GM19455 (cell line): Measurements from ENCODE around the gene MYO7B.

ENCODE experiments used
- ATAC-seq: cut with Tn5 transposase; IDR thresholded peaks from one replicate; pipeline ENCODE4 v1.9.1; 2021; ENCODE audit not compliant: unreplicated experiment

Gene MYO7B

DNA sequence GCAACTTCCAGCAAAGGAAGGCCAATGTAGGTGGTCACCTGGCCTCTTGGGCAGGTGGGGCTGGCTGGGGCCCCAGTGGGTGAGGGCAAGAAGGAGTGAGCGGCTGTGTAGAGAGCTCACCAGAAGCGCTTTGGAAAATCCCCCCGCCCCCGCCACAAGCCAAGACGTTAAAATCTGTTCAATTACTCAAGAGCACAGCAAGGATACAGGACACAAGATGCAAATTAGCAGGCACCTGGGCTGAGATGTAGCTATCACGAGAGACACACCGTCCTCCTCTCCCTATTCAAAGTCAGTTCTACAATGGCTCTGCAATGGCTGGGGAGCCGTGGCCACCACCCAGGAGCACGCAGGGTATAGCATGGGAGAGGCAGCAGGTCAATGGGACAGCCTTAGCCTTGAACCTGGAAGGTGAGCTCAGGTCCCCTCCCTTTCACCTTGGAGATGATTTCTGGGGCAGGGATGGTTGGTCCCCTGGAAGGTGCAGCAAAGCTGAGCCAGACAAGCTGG is 72.0 kb downstream of the MYO7B start:
- no peak for ATAC-seq

DNA sequence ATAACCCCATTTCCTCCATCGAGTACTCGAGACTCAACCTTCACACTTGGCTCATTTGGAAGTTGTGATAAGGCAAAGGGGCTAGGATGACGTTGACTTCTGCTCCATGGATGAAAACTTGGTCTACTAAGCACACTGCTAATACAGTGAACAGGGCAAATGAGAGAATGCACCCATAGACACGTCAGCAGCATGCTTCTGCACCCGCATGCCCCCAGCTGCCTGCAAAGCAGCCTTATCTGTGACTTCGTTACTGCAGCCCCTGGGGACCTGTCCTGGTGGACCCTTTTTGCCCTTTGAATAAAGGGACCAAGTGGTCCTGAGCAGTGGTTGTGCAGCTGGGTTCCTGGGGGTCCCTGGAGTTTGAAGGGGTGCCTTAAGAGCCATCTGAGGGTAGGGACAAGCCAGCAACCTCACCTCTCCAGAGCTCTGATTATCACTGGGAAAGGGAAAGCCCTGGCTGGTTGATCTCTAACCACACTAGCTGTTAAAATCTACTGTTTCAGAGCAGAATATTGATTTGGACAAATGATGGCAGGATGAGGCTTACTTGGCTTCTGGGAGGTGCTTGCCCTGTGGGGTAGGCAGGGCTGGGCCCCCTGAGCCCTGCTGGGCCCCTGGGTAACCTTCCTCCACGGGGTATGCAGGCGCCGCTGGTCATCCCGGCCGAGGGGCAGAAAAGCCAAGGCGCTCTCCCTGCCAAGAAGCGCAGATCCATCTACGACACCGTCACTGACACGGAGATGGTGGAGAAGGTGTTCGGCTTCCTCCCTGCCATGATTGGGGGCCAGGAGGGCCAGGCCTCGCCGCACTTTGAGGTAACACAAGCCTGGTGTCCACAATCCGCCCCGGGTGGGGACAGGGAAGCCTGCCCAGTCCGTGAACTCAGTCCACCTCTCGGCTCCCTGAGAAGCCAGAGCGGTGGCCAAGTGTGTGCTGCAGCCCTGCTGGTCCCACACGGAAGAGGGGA is 72.9 kb downstream of the MYO7B start:
- ATAC-seq: no peak

DNA sequence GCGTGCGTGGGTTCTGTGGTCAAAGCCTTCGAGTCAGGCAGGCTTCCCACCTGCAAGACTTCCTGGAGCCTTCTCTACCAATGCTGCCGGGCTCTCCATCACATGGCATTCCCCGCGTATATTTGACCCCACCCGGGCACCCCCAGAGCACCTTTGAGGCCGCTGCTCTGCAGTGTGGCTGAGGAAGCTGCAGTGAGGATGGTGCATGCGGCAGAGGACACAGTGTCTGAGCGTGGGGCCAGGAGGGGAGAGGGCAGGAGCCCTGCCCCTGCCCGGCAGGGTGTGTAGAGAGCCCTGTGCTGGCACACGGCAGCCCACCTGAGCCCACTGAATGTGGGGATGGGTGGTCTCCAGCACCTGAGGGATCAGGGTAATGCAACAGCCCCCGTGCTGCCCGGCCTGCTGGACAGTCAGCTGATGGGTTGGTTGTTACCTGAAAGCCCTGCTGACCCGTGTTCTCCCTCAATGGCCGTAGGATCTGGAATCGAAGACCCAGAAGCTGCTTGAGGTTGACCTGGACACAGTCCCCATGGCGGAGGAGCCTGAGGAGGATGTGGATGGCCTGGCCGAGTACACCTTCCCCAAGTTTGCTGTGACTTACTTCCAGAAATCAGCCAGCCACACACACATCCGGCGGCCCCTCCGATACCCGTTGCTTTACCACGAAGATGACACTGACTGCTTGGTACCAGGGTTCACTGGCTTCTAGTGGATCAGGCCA is 73.7 kb downstream of the MYO7B start:
- no peak for ATAC-seq

DNA sequence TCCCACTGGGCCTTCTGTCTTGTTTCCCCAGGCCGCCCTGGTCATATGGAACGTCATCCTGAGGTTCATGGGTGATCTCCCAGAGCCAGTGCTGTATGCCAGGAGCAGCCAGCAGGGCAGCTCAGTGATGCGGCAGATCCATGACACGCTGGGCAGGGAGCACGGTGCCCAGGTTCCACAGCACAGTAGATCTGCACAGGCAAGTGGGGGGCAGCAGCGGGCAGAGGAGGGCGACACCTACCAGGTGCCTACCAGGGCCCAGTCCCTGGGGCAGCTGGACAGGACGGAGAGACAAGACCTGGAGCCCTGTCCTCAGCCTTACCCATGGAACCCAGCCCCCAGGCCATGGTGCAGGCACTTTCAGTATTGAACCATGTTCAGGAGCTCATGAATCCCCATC is 74.3 kb downstream of the MYO7B start:
- ATAC-seq: no peak

DNA sequence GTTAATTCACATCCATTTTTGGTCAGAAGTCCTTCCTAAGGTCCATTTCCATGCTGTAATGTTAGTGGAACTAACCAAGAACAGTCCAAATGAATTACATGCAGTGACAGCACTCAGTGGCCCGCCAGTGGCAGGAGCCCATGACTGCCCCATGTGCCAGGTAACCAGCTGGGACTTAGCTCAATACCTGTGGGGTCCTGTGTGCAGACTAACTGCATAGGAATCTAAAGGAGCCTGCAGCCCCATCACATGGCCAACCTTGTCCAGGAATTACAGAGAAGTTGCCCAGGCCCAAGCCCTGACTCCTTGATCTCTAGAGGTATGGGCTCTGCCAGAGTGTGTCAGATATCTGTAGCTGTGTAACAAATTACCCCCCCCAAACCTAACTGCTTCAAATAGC is 75.1 kb downstream of the MYO7B start:
- no peak for ATAC-seq

DNA sequence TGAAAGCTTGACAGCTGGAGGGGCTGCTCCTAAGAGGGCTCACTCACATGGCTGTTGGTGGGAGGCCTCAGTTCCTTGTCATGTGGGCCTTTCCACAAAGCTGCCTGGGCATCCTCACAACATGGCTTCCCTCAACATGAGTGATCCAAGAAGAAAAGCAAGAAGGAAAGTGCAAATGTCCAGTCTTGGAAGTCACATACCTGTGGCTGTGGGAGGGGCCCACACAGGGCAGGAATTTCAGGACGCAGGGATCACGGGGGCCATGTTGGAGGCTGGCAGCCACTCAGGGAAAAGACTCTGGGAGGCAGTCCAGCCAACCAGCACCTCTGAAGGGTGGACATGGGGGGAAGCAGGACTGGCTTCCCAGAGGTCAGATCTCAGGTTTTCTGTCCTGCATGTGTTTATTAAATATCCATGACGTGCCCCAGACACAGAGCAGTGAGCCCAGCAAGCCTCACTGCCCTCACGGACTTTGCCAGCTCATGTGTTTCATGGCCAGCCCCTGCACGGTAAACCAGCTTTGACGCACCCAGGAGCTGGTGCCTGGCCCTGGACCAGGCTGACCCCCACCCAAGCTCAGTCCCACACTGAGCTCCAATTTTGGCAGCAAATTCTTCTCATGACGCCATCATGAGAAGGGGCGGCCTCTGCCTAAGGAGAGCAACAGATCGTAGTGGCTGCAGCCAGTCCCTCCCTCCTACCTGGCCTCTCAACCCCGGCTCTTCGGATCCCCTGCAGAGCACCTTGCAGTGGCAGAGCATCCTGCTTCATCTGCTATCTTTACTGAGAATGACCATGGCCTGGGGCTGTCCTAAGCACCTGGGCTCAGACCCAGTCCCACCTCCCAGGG is 75.8 kb downstream of the MYO7B start:
- no peak for ATAC-seq

DNA sequence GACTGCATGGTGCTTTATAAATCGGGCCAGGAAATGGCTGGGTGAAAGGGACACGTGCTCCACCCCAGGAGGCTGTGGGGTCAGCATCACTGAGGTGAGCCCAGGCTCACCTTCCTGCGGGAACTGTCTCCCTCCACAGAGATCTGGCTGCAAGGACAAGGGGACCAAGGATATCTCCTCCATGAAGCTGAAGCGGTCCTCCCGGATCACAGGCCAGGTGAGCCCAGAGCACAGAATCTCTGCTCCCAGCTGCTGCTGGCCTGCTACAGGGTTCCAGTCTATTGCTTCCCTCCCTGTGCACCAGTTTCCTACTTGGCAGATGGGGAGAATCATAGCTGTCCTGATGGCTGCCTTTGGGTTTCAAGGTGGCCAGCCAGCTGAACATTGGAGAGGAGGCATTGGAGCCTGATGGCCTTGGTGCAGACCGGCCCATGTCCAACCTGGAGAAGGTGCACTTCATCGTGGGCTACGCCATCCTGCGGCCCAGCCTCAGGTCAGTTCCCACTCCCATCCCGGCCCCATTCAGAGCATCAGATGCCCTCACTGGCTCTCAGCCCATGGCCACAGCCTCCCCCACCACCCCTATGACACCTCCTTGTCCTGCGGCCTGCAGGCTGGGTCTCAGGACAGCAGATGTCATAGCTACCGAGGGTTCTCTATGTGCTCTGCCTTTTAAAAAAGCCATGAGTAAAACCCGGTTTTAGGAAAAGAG is 76.8 kb downstream of the MYO7B start:
- no peak for ATAC-seq

DNA sequence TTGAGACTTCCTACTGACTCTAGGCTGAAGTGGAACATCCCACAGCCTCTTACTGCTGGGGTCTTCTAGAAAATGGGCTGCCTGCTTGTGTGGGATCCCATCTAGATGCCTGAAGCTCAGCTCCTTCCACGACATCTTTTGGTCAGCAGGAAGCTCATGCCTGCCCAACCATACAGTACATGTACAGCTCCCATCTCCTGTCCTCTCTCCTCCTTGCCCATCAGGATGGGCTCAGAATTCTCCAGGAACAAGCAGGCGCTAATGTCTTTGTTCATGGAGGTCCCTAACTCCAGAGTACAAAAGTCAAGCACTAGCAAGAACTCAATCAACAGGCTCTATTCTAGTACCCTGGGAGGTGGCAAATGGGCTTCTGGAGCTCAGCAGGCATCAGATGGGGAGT is 78.8 kb downstream of the MYO7B start:
- ATAC-seq: no peak

DNA sequence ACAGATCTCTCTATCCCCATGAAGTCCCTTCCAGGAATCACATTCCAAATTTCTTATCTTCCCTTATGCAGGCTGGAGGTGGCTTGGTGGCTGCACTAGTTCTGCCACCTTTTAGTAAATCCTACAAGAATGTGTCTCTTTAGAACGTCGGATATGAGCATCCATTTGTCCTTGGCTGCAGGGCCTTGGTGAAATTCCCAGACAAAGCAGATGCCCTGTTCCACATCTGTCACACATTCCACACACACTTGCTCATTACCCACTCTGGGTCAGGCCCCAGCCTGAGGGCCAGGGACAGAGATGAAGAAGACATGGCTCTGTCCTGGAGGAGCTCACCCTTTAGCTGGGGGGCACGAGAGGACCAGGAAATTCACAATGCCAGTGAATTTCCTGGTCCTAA is 79.2 kb downstream of the MYO7B start:
- no peak for ATAC-seq

DNA sequence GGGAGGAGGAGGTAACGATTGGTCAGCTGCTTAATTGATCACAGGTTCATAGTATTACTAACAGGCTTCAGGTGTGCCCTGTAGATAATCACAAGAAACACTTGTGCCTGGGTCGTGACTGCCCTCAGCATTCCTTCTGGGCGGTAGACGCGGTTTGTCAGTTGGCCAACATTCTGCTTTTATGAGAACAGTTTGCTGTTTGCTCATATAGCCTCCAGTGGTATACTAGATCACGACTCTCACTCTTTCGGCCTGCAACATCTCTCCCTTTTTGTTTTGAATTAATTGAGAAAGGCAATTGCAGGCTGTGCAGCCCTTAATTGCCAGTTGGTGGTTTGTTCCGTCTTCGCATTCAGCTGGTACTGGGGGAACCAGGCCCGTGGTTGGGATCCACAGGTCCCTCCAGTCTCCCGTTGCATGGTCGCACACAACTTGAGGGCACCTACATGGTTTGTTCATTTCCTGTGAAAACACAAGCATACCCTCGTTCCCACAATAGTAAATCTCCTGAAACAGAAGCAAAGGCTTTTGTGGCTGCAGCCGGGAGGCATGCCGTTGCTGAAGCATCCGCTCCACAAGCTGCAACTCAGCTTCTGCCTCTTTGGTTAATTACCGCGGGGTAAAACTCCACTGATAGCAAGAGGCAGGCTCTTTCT is 80.2 kb downstream of the MYO7B start:
- ATAC-seq: no peak

DNA sequence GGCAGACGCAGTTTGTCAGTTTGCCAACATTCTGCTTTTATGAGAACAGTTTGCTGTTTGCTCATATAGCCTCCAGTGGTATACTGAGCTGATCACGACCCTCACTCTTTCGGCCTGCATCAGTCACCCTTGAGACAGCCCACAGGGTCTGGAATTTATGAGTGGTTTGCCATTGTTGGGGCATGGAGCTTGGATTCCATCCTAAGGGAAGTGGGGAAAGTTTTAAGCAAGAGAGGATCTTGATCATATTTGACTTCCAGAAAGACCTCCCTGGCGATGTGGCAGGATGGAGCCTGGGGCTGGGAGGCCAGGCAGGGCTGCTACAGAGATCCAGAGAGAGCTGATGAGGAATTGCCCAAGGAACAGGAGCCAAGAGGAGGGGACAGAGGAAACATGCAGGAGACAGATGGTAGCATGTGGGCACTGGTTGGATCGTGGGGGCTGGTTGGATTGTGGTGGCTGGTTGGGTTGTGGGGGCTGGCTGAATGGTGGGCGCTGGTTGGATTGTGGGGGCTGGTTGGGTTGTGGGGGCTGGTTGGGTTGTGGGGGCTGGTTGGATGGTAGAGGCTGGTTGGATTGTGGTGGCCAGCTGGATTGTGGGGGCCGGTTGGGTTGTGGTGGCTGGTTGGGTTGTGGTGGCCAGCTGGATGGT is 83.2 kb downstream of the MYO7B start:
- ATAC-seq: no peak

DNA sequence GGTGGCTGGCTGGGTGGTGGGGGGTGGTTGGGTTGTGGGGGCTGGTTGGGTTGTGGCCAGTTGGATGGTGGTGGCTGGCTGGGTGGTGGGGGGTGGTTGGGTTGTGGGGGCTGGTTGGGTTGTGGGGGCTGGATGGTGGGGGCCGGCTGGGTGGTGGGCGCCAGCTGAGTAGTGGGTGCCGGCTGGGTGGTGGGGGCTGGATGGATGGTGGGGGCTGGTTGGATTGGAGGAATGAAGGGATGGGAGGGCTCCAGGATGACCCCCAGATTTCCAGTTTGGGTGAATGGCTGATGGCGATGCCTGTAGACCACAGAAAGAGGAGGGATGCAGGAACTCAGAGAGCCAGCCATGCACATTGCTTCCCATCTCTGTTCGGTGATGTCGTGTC is 83.7 kb downstream of the MYO7B start:
- ATAC-seq: no peak

DNA sequence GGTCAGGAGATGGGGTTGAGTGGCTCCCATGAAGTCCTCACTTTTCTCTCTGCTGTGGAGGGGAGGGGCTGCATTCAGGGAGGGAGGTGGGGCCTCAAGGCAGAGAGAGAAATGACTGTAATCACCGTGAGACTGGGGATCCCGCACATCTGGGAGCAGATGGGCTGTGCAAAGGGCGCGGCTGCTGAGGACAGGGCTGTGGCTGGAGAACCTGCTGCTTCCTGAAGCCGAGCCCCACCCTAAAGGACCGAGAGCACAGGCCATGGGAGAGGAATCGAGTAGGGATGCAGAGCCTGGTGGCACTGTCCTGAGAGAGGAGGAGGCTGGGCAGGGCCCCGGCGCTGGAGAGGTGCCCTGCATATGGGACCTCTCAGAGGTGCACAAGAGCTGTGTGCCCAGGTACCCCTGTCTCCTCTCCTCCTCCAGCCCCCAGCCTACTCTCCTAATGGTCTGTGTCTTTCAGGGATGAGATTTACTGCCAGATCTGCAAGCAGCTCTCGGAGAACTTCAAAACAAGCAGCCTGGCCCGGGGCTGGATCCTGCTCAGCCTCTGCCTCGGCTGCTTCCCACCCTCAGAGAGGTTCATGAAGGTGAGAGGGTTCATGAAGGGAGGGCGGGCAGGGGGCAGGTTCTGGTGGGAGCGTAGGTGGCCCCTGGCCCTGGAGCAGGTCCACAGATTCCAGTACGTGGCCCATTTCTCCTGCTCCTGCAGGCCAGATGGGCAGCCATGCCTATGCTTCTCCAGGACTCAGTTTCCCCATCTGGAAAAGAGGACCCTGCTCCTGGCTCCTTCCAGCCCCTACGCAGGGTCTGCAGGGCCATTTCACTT is 84.6 kb downstream of the MYO7B start:
- ATAC-seq: no peak

DNA sequence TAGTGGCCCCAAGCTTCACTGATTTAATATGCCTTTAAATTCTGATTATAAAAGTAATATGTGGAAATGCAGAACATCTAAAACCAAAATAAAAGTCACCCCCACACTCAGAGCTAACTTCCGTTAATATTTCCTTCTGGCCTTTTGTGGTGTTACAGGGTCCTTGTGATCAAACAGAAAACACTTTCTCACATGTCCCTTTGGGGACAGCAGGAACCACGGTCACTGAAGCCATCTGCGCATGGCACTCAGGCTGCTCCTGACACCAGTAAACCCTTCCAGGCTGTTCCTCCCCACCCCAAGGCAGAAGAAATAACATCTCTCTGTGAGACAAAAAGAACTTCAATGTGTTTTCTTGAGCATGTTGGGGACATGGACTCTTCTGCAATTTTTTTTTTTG is 85.4 kb downstream of the MYO7B start:
- no peak for ATAC-seq

DNA sequence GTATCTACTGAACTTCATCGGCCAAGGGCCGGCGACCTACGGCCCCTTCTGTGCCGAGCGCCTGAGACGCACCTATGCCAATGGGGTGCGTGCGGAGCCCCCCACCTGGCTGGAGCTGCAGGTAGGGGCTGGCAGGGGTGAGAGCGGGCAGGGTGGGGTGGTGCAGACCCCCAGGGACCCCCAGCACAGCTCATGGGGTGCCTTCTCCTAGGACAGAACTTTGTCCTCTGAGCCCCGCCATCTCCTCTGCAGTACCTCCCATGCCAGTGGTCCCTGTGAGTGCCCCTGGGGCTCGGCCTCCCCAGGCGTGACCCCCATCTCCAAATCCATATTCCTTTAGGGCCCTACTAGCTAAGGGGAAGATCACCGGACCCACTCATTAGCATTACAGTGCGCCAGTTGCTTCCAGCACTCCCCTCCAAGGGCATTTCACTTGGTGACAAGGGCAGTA is 86.5 kb downstream of the MYO7B start:
- ATAC-seq: no peak

DNA sequence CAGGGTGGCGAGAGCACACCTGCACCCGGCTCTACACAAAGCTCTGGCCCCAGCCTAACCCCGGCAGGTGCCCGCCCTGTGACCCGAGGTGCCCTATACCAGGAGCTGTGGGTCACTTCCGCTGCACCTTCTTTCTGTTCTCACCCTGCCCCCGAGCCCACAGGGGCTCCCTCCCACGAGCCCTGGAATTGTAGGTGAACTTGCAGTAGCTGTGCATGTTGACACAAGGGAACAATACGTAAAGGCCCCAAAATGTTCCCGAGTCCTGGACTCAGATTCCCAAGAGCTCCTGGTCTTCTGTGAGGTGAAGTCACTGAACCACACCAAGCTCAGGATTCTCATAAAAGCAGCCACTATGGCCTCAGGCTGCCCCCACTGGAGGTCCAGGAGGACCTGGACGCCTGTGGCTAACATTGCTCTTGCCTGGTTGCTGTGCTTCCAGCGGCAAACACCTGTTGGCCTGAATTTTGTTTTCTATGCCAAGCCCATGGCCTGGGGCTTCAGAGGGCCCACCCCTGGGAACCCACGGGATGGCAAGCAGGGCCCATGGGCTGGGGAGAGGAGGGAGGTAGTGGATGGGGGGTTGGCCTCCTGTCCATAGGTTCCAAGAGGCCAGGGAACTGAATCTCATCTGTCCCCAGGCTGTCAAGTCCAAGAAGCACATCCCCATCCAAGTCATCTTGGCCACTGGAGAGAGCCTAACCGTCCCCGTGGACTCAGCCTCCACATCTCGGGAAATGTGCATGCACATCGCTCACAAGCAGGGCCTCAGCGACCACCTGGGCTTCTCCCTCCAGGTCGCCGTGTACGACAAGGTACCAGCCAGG is 87.3 kb downstream of the MYO7B start:
- no peak for ATAC-seq

DNA sequence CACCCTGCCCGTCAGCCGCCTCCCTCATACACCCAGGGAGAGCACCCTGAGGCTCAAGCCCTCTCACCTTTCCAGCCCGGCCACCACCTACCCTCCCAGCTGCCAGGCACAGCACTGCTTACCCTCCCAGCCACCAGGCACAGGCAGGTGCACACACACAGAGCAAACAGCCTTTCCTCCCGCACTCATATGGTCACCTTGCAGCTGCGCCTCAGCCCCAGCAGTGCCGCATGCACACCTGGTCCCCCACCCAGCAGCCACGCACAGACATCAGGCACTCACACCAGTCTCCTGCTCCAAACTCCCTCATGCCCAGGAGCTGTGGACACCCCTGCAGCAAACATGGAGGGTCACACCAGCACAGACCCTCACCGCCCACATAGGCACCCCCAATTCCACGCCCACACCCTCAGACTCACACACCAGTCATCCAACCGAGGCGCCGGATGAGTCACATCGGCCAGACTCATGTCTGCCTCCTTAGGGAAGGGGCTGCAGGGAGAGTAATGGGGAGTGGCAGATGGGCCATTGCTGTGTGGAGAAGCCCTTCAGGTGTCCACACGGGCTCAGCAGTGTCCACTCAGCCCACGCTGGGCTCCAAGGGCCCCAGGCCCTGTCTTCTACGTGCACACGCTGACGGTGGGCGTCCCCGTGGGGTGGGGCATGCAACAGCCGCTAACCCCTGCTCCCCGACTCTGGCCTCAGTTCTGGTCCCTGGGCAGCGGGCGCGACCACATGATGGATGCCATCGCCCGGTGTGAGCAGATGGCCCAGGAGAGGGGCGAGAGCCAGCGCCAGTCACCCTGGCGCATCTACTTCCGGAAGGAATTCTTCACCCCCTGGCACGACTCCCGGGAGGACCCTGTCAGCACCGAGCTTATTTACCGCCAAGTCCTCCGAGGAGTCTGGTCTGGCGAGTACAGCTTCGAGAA is 88.2 kb downstream of the MYO7B start:
- ATAC-seq: no peak
